ENCODE data around the gene SMG7. TPM values are rescaled to one million over a fixed set of nuclear protein-coding genes. Genes with fewer than 3 reads are reported as not detected.

SMG7 gene
- total and polyA plus RNA-seq, 9 donors, result 21.8 to 65.3 (median 47.2) TPM

DNA sequence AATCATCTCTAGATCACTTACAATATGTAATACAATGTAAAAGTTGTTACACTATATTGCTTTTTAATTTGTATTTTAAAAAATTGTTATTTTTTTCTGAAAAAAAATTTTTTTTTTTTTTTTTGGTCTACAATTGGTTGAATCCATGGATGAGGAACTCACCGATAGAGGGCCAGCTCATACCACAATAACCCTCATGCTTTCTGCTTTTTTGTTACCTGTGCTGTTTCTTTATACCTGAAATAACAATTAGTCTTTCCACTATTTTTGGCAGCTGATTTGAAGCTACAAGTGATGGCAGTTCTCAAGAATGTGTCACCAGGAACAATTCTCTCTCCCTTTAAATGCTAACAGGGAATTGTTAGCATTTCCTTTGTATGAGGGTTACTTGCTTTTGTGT lies 12.0 kb downstream of the SMG7 start:
- 88 to 100% (median 96%) methylated on average over 1 of the region's 1 CpG for WGBS, 3 donors
- Histone ChIP-seq H3K9me3 (no peaks in the 10 kb centered on the region), H3K27me3 (no peaks in the 10 kb centered on the region), H3K27ac (no peak overlapping the region), H3K4me3 (no peak overlapping the region), H3K36me3 (no peaks in the 10 kb centered on the region), H3K4me1 (ENCODE audit: insufficient read depth) (no peaks in the 10 kb centered on the region)
- no peak for DNase-seq
- intact Hi-C loops (cut with DNase I), result no loop called here
- TF ChIP-seq, protein P1, sequence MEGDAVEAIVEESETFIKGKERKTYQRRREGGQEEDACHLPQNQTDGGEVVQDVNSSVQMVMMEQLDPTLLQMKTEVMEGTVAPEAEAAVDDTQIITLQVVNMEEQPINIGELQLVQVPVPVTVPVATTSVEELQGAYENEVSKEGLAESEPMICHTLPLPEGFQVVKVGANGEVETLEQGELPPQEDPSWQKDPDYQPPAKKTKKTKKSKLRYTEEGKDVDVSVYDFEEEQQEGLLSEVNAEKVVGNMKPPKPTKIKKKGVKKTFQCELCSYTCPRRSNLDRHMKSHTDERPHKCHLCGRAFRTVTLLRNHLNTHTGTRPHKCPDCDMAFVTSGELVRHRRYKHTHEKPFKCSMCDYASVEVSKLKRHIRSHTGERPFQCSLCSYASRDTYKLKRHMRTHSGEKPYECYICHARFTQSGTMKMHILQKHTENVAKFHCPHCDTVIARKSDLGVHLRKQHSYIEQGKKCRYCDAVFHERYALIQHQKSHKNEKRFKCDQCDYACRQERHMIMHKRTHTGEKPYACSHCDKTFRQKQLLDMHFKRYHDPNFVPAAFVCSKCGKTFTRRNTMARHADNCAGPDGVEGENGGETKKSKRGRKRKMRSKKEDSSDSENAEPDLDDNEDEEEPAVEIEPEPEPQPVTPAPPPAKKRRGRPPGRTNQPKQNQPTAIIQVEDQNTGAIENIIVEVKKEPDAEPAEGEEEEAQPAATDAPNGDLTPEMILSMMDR (IDR thresholded peaks at IDR 0.05), result no peak
- TF ChIP-seq EP300 (IDR thresholded peaks at IDR 0.05), result no peak
- no peak for TF ChIP-seq POLR2A (IDR thresholded peaks at IDR 0.05)

DNA sequence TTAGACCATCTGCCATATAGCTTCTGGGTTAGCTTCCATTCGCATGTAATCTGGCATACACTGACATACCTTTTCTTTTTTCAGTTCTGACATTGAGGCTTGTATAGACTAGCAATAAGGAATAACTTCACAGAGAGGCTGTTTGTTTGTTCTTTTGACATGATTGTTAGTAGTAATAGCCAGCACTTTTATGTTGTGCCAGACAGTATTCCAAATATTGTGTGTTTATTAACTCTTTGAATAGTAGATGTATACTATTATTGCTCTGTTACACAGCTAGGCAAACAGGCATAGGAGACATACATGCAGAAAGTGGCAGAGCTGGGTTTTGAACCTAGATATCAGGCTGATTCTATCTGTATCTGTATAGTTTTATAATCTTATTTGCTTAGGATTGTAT lies 12.6 kb downstream of the SMG7 start:
- Histone ChIP-seq H3K4me3 (no peak overlapping the region), H3K4me1 (ENCODE audit: insufficient read depth) (no peaks in the 10 kb centered on the region), H3K27me3 (no peaks in the 10 kb centered on the region), H3K27ac (no peak overlapping the region), H3K36me3 (no peaks in the 10 kb centered on the region), H3K9me3 (no peaks in the 10 kb centered on the region)
- intact Hi-C loops (cut with DNase I), result no loop called here
- no peak for DNase-seq
- 88 to 90% (median 89%) methylated on average over 1 of the region's 1 CpG for WGBS, 3 donors
- no peak for TF ChIP-seq EP300 (IDR thresholded peaks at IDR 0.05)
- TF ChIP-seq, protein P1 (IDR thresholded peaks at IDR 0.05), result no peak
- no peak for TF ChIP-seq POLR2A (IDR thresholded peaks at IDR 0.05)

DNA sequence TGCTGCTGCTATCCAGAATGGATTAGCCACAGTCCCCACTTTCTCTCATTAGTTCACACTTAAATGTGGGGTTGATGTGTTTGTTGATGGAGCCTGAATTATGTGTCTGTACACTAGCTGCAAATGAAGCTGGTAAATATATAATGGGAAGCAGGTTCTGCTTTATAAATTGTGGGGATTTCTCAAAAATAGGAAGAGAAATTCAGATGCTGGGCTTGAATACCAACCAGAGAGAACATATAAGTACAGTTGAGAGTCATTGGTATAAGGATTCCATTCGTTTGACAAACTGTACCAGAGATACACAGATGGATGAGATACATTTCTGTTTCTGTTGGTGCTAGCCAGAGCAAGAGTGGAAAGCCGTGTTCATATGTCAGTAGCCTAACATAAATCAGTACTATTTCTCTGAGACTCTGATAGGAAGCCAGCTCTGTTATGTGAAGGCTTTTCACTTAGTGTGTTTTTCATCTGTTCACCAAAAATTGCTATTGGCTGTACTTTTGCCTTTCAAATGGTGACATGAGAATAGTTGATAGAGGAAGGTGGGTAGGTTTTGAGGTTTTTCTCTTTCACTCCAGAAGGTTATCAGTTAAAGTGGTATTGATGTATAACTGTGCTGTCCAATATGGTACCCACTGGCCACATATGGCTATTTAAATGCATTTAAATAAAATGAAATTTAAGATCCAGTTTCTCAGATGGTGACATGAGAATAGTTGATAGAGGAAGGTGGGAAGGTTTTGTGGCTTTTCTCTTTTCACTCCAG lies 15.6 kb downstream of the SMG7 start:
- DNase-seq, result no peak
- WGBS, 3 donors, result 80 to 92% (median 86%) methylated on average over 2 of the region's 2 CpGs
- Histone ChIP-seq H3K27me3 (no peaks in the 10 kb centered on the region), H3K36me3 (no peaks in the 10 kb centered on the region), H3K4me3 (no peak overlapping the region), H3K27ac (no peak overlapping the region), H3K4me1 (ENCODE audit: insufficient read depth) (peaks cover 3% of the 10 kb centered on the region), H3K9me3 (no peaks in the 10 kb centered on the region)
- TF ChIP-seq, protein P1 (IDR thresholded peaks at IDR 0.05), result no peak
- no peak for TF ChIP-seq POLR2A (IDR thresholded peaks at IDR 0.05)
- no peak for TF ChIP-seq EP300 (IDR thresholded peaks at IDR 0.05)
- intact Hi-C loops (cut with DNase I), result no loop called here

DNA sequence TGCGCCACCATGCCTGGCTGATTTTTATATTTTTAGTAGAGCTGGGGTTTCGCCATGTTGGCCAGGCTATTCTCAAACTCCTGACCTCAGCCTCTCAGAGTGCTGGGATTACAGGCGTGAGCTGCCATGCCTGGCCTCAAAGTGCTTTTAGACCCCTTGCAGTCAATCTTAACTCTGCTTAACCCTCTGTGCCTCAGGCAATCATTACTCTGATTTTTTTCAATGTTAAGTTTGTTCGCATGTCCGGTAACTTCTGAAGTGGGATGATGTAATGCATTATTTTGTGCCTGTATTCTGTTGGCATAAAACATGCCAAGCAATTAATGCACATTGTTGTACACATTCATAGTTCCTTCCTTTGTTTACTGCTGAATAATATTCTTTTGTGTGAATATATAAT lies 18.6 kb downstream of the SMG7 start:
- no peak overlapping the region for H3K27ac ChIP-seq
- no peaks in the 10 kb centered on the region for H3K27me3 ChIP-seq
- no peaks in the 10 kb centered on the region for H3K36me3 ChIP-seq
- no peak overlapping the region for H3K4me3 ChIP-seq
- peaks cover 5% of the 10 kb centered on the region for H3K4me1 ChIP-seq (ENCODE audit: insufficient read depth)
- H3K9me3 ChIP-seq, result no peaks in the 10 kb centered on the region
- 92 to 97% (median 96%) methylated on average over 5 of the region's 5 CpGs for WGBS, 3 donors
- TF ChIP-seq POLR2A (IDR thresholded peaks at IDR 0.05), result no peak
- no peak for DNase-seq
- intact Hi-C loops (cut with DNase I), result no loop called here

DNA sequence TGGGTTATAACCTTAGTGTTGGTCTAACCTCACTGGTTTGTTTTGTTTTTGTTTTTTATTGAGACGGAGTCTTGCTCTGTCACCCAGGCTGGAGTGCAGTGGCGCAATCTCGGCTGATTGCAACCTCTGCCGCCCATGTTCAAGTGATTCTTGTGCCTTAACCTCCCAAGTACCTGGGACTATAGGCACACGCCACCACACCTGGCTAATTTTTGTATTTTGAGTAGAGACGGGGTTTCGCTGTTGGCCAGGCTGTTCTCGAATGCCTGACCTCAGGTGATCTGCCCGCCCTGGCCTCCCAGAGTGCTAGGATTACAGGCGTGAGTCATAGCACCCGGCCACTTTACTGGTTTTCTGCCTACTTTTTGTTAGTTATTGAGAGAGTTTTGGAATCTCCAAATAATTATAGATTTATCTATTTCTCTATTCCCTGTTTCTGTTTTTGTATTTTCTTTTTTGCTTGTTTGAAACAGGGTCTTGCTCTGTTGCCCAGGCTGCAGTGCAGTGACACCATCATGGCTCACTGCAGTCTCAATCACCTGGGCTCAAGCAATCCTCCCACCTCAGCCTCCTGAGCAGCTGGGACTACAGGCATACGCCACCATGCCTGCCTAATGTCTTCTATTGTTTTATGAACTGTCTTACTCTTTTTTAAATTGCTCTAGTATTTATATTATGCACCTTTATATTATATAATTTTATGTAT lies 21.4 kb downstream of the SMG7 start:
- Histone ChIP-seq H3K27me3 (no peaks in the 10 kb centered on the region), H3K9me3 (no peaks in the 10 kb centered on the region), H3K27ac (no peak overlapping the region), H3K36me3 (no peaks in the 10 kb centered on the region), H3K4me1 (ENCODE audit: insufficient read depth) (peaks cover 5% of the 10 kb centered on the region), H3K4me3 (no peak overlapping the region)
- intact Hi-C loops (cut with DNase I), result no loop called here
- DNase-seq, result no peak
- 90 to 97% (median 94%) methylated on average over 12 of the region's 12 CpGs for WGBS, 3 donors
- TF ChIP-seq EP300 (IDR thresholded peaks at IDR 0.05) (no peak), POLR2A (IDR thresholded peaks at IDR 0.05) (no peak)
- TF ChIP-seq, protein P1 (IDR thresholded peaks at IDR 0.05), result no peak
